NT2/D1 (cell line): ENCODE results near the gene NUMA1.

Experiments used
- YY1 ChIP-seq: IDR thresholded peaks from 2 replicates; pipeline ENCODE4 v1.6.1; 2011; ENCODE audit not compliant: insufficient read length, insufficient read depth
- ZNF274 ChIP-seq: IDR thresholded peaks from 2 replicates; pipeline ENCODE4 v1.6.1; 2011; ENCODE audit warnings: mild to moderate bottlenecking, low read depth, low read length

DNA sequence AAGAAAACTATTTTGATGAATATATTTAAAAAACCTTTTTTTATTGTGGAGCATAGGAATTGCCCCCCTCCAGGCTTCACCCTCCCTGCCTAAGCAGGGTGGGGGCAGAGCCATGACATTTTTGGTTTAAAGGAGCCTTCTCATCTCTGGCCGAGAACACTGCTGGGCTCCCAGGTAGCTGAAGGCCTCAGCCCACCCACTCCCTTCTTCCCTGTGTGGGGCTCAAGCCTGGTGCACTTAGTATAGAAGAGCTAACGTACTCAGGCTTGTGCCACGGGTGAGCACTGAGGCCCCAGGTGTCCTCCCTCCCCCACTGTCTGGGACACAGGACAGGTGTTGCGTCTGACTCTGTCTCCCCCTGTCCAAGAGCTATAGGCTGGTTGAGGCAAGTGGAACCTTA, 83.8 kb downstream of the NUMA1 start:
- TF ChIP-seq ZNF274 (no peak), YY1 (no peak)
